HCT116 (cell line): ENCODE data around the gene LAX1. TPM values are rescaled to one million over a fixed set of nuclear protein-coding genes. Genes with fewer than 3 reads are reported as not detected.

Source experiments
- ATAC-seq: fragments of 200-7000 bp; cut with Tn5 transposase; 2 replicates; pipeline ENCODE4 v1.9.1; 2020; ENCODE audit warnings: mild to moderate bottlenecking, moderate library complexity
- BruUV-seq: library from RNA; stranded (reverse); fragments of 400-500 nt; replicated peaks from 2 replicates; lab custom pipeline; 2021; lab: Mats Ljungman, UMichigan
- CTCF ChIA-PET: fragments of 300-600 bp; sonication (Branson Sonifier 250); formaldehyde crosslinking; loops from one replicate; lab custom pipeline; 2021; ENCODE audit warnings: antibody characterized with exemption; lab: Charles Lee
- POLR2A ChIA-PET: fragments of 300-600, 350-600 bp; sonication (Branson Sonifier 250); formaldehyde crosslinking; loops from one replicate; lab custom pipeline; 2021; ENCODE audit warnings: antibody characterized with exemption; lab: Charles Lee
- RAD21 ChIA-PET, 2 experiments: fragments of 300-600 bp; sonication (Branson Sonifier 250); formaldehyde crosslinking; loops; one replicate each; lab custom pipeline; 2023; ENCODE audit warnings: low total read pairs in 2 of 2; ENCODE audit not compliant: uncharacterized antibody in 2 of 2, unreplicated experiment in 2 of 2, low non-redundant PET in 1 of 2; lab: Charles Lee
- DNase-seq: peaks from one replicate; pipeline ENCODE4 v3.0.0-alpha.2; 2010; ENCODE audit warnings: low read depth, low spot score
- H2AFZ ChIP-seq: fragments of 200-600 bp; shearing (Covaris generic), sonication (generic); 2 replicates; pipeline ENCODE4 v1.6.1; 2017; ENCODE audit warnings: low read depth, mixed run types, mixed read lengths, antibody characterized with exemption, low read length; ENCODE audit not compliant: poor library complexity, severe bottlenecking
- H3K27ac ChIP-seq: 2 replicates; pipeline ENCODE4 v1.5.1; 2012; ENCODE audit warnings: low read depth, low read length
- H3K27me3 ChIP-seq: fragments of 200-600 bp; sonication (generic); 2 replicates; pipeline ENCODE4 v1.6.1; 2016; ENCODE audit warnings: mixed run types, low read length, mixed read lengths; ENCODE audit not compliant: insufficient read depth
- H3K36me3 ChIP-seq, 2 experiments: fragments of 200-500 bp in 1 of 2; fragments of 200-600 bp in 1 of 2; sonication (Bioruptor generic) in 1 of 2; sonication (generic) in 1 of 2; 2 replicates each; pipeline versions ENCODE4 v1.5.1 to v1.6.1; 2014 to 2016; ENCODE audit warnings: low read length in 2 of 2, inconsistent platforms in 1 of 2, mixed read lengths in 1 of 2, mixed run types in 1 of 2; ENCODE audit not compliant: insufficient read depth in 2 of 2, control insufficient read depth in 1 of 2
- H3K4me1 ChIP-seq, 2 experiments: fragments of 200-600 bp in 1 of 2; sonication (generic) in 1 of 2; 2 replicates each; pipeline versions ENCODE4 v1.5.1 to v1.6.1; 2012 to 2017; ENCODE audit warnings: low read length in 2 of 2, inconsistent platforms in 1 of 2, mild to moderate bottlenecking in 1 of 2, mixed read lengths in 1 of 2, mixed run types in 1 of 2, moderate library complexity in 1 of 2; ENCODE audit not compliant: insufficient read depth in 2 of 2, control insufficient read depth in 1 of 2
- H3K4me2 ChIP-seq: fragments of 200-600 bp; sonication (generic); 2 replicates; pipeline ENCODE4 v1.6.1; 2017; ENCODE audit warnings: mixed run types, low read length, mixed read lengths
- H3K4me3 ChIP-seq, 2 experiments: fragments of 200-600 bp in 1 of 2; sonication (generic) in 1 of 2; replicated peaks in 1 of 2; 2 replicates each; pipeline ENCODE4 v1.5.1; 2011 to 2016; ENCODE audit warnings: low read length in 2 of 2, control low read depth in 1 of 2, low read depth in 1 of 2, mild to moderate bottlenecking in 1 of 2, mixed read lengths in 1 of 2, mixed run types in 1 of 2
- H3K79me2 ChIP-seq: fragments of 200-600 bp; sonication (generic); 2 replicates; pipeline ENCODE4 v1.6.1; 2017; ENCODE audit warnings: mild to moderate bottlenecking, mixed run types, low read length, moderate library complexity, mixed read lengths; ENCODE audit not compliant: insufficient read depth
- H3K9ac ChIP-seq: fragments of 200-600 bp; sonication (generic); 2 replicates; pipeline ENCODE4 v1.6.1; 2016; ENCODE audit warnings: low read length, mixed read lengths
- H3K9me2 ChIP-seq: fragments of 200-600 bp; sonication (generic), shearing (Covaris generic); 2 replicates; pipeline ENCODE4 v1.6.1; 2017; ENCODE audit warnings: mixed run types, mild to moderate bottlenecking, moderate library complexity; ENCODE audit not compliant: insufficient read depth
- H3K9me3 ChIP-seq, 2 experiments: fragments of 200-500 bp in 1 of 2; fragments of 200-600 bp in 1 of 2; sonication (Bioruptor generic) in 1 of 2; sonication (generic) in 1 of 2; 2 replicates each; pipeline ENCODE4 v1.6.1; 2014 to 2017; ENCODE audit warnings: low read length in 2 of 2, mixed read lengths in 2 of 2, inconsistent platforms in 1 of 2, low read depth in 1 of 2, mild to moderate bottlenecking in 1 of 2, mixed run types in 1 of 2, moderate library complexity in 1 of 2; ENCODE audit not compliant: control insufficient read depth in 1 of 2, insufficient read depth in 1 of 2
- H4K20me1 ChIP-seq: fragments of 200-600 bp; sonication (generic), shearing (Covaris generic); 2 replicates; pipeline ENCODE4 v1.6.1; 2017; ENCODE audit warnings: mixed run types, mild to moderate bottlenecking, moderate library complexity; ENCODE audit not compliant: insufficient read depth
- ATF3 ChIP-seq: IDR thresholded peaks from 2 replicates; pipeline ENCODE4 v1.6.1; 2012
- CBX3 ChIP-seq: IDR thresholded peaks from 2 replicates; pipeline ENCODE4 v1.6.1; 2012; ENCODE audit warnings: low read depth
- CEBPB ChIP-seq: IDR thresholded peaks from 2 replicates; pipeline ENCODE4 v1.6.1; 2012; ENCODE audit warnings: low read depth
- CTCF ChIP-seq, 3 experiments: fragments of 200-600 bp in 1 of 3; sonication (generic) in 1 of 3; IDR thresholded peaks in 2 of 3; conservative IDR thresholded peaks in 1 of 3; 2 replicates each; pipeline ENCODE4 v1.5.1; 2012 to 2017; ENCODE audit warnings: low read depth in 2 of 3, low read length in 2 of 3, antibody characterized with exemption in 1 of 3, borderline replicate concordance in 1 of 3, control low read depth in 1 of 3, mild to moderate bottlenecking in 1 of 3, mixed read lengths in 1 of 3, mixed run types in 1 of 3, moderate library complexity in 1 of 3; ENCODE audit not compliant: insufficient read depth in 1 of 3
- ELF1 ChIP-seq: IDR thresholded peaks from 2 replicates; pipeline ENCODE4 v1.6.1; 2012; ENCODE audit warnings: low read depth, borderline replicate concordance
- EZH2 ChIP-seq: fragments of 200-600 bp; sonication (generic); IDR thresholded peaks from 2 replicates; pipeline ENCODE4 v1.6.1; 2017; ENCODE audit warnings: antibody characterized with exemption, mixed run types
- FOSL1 ChIP-seq: IDR thresholded peaks from 2 replicates; pipeline ENCODE4 v1.6.1; 2012; ENCODE audit warnings: low read depth
- JUND ChIP-seq: IDR thresholded peaks from 2 replicates; pipeline ENCODE4 v1.6.1; 2012
- MAX ChIP-seq: IDR thresholded peaks from 2 replicates; pipeline ENCODE4 v1.6.1; 2012
- POLR2A ChIP-seq: IDR thresholded peaks from 2 replicates; pipeline ENCODE4 v1.7.0; 2011; ENCODE audit warnings: borderline replicate concordance; ENCODE audit not compliant: insufficient read depth, insufficient read length; ENCODE audit errors: extremely low read depth
- POLR2AphosphoS5 ChIP-seq: IDR thresholded peaks from 2 replicates; pipeline ENCODE4 v1.6.1; 2011; ENCODE audit warnings: mild to moderate bottlenecking, low read depth, low read length, moderate library complexity
- RAD21 ChIP-seq: IDR thresholded peaks from 2 replicates; pipeline ENCODE4 v1.6.1; 2012; ENCODE audit warnings: low read depth, mild to moderate bottlenecking
- SIN3A ChIP-seq: IDR thresholded peaks from 2 replicates; pipeline ENCODE4 v1.6.1; 2012; ENCODE audit warnings: low read depth
- SP1 ChIP-seq: IDR thresholded peaks from 2 replicates; pipeline ENCODE4 v1.6.1; 2012; ENCODE audit warnings: low read depth
- SRF ChIP-seq: IDR thresholded peaks from 2 replicates; pipeline ENCODE4 v1.6.1; 2012; ENCODE audit warnings: low read depth
- TCF7L2 ChIP-seq: IDR thresholded peaks from 2 replicates; pipeline ENCODE4 v1.7.0; 2011; ENCODE audit warnings: borderline replicate concordance, inconsistent platforms; ENCODE audit not compliant: insufficient read depth, insufficient read length; ENCODE audit errors: extremely low read depth
- YY1 ChIP-seq: IDR thresholded peaks from 2 replicates; pipeline ENCODE4 v1.6.1; 2011; ENCODE audit warnings: low read length, low read depth, moderate library complexity, mild to moderate bottlenecking; ENCODE audit not compliant: insufficient replicate concordance; ENCODE audit errors: extremely low read depth
- ZBTB33 ChIP-seq: IDR thresholded peaks from 2 replicates; pipeline ENCODE4 v1.6.1; 2011; ENCODE audit warnings: mild to moderate bottlenecking, low read length, moderate library complexity; ENCODE audit not compliant: insufficient replicate concordance; ENCODE audit errors: extremely low read depth
- ZNF274 ChIP-seq: fragments of 200-500 bp; sonication (Bioruptor generic); IDR thresholded peaks from 2 replicates; pipeline ENCODE4 v1.6.1; 2014; ENCODE audit warnings: mild to moderate bottlenecking, low read depth, low read length, inconsistent platforms
- intact Hi-C: fragments of 100-400 bp; cut with micrococcal nuclease; formaldehyde crosslinking; loops from 2 replicates; pipeline ENCODE4 v1.10.0; 2022
- total RNA-seq: library from RNA; stranded (reverse); gene quantifications from one replicate; pipeline ENCODE4 v1.2.1, GENCODE V29; 2021; ENCODE audit not compliant: unreplicated experiment

Gene LAX1
- total RNA-seq, 1 experiment from 2014 or later, result 0.12 TPM

GRCh38 chr1:203772836-203773235 lies 7.9 kb downstream of the LAX1 start:
- ChIA-PET POLR2A (no interaction called here), CTCF (no interaction called here), RAD21 (no interaction called here)
- Histone ChIP-seq H3K4me2 (no peak overlapping the region), H4K20me1 (no peaks in the 10 kb centered on the region; the same call in 1 of the 2 replicates), H3K36me3 (no peaks in the 10 kb centered on the region), H2AFZ (no peak overlapping the region), H3K9me3 (no peaks in the 10 kb centered on the region), H3K79me2 (no peaks in the 10 kb centered on the region), H3K27me3 (peaks cover 15% of the 10 kb centered on the region; the same call in 1 of the 2 replicates), H3K9ac (no peak overlapping the region), H3K4me3 (no peak overlapping the region), H3K27ac (no peak overlapping the region), H3K9me2 (no peaks in the 10 kb centered on the region), H3K4me1 (no peaks in the 10 kb centered on the region; a peak in 1 of 4 replicates)
- no TSS peak for BruUV-seq
- no peak for TF ChIP-seq JUND
- TF ChIP-seq ZNF274, result no peak
- TF ChIP-seq MAX, result no peak
- TF ChIP-seq POLR2A, result no peak
- no peak for TF ChIP-seq CTCF (IDR thresholded peaks at IDR 0.05 in 2 of 3, conservative IDR thresholded peaks at IDR 0.05 in 1 of 3; ENCODE audit: borderline replicate concordance in 1 of 3, insufficient read depth in 1 of 3, low read depth in 2 of 3, low read length in 2 of 3)
- TF ChIP-seq ZBTB33, result no peak
- no peak for TF ChIP-seq FOSL1
- TF ChIP-seq RAD21, result no peak
- no peak for TF ChIP-seq ELF1
- TF ChIP-seq POLR2AphosphoS5, result no peak
- TF ChIP-seq SIN3A, result no peak
- no peak for TF ChIP-seq CBX3
- no peak for TF ChIP-seq CEBPB
- TF ChIP-seq SRF, result no peak
- TF ChIP-seq YY1, result no peak
- TF ChIP-seq TCF7L2, result no peak
- no peak for TF ChIP-seq SP1
- no peak for TF ChIP-seq EZH2
- no peak for TF ChIP-seq ATF3
- DNase-seq (no peak), ATAC-seq (no peak)
- intact Hi-C loops, result no loop called here
